Cardiac septum (tissue), 1 donor: ENCODE results near the gene MYH11. TPM values are rescaled to one million over a fixed set of nuclear protein-coding genes. Genes with fewer than 3 reads are reported as not detected.
"Not testable (repeated sequence)": the region's sequence is repeated elsewhere in the genome, so short reads cannot be mapped to it uniquely, and the experiment has no call there.

Source experiments
- DNase-seq: peaks from one replicate; pipeline ENCODE4 v3.0.0-alpha.2; 2020; ENCODE audit warnings: low spot score
- intact Hi-C: fragments of 100-400 bp; cut with DNase I; formaldehyde crosslinking; loops from one replicate; pipeline ENCODE4 v1.14.0; 2022
- total RNA-seq: library from RNA; stranded (reverse); fragmentation: NEBNext Ultra II Directional; extraction: Animal tissue kit (Norgen Biotek cat#: 25700); gene quantifications from one replicate; pipeline ENCODE4 v1.2.1, GENCODE V29; 2021
- donor health status: DM: no; HTN: no; CAD: no.

Gene MYH11
- total RNA-seq, 1 donor from 2014 or later: 62.2 TPM

- intact Hi-C loops: no loop called here
- no peak for DNase-seq
These were observed 116.9 kb downstream of the MYH11 start for GRCh38 chr16:15739950-15740349.

- intact Hi-C loops: no loop called here
- no peak for DNase-seq
These were observed 117.4 kb downstream of the MYH11 start for GRCh38 chr16:15739464-15739863.

GRCh38 chr16:15737140-15737644 lies 119.6 kb downstream of the MYH11 start:
- DNase-seq: no peak
- intact Hi-C loops: no loop called here

DNA sequence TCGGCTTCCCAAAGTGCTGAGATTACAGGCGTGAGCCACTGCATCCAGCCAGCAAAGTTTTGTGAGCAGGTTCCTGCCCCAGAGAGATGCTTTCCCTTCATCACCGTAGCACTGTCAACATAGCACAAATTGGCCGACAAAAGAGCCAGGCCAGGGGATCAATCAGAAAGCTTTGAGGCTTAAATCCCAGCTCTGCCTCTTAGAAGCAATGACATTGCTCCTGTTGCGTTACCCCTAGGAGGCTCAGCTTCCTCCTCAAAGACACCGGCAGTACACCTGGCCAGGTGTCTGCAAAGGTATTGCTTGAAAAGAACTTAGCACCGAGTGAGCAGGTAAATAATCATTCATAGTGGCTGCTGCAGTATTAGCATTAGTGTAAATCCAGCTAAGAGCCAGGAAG lies 120.3 kb downstream of the MYH11 start:
- DNase-seq: no peak
- intact Hi-C loops: no loop called here

- DNase-seq: no peak
- intact Hi-C loops: no loop called here
These were observed 121.2 kb downstream of the MYH11 start for GRCh38 chr16:15735610-15736009.

- no peak for DNase-seq
- intact Hi-C loops: no loop called here
These were observed 124.4 kb downstream of the MYH11 start for GRCh38 chr16:15732416-15732815.

DNA sequence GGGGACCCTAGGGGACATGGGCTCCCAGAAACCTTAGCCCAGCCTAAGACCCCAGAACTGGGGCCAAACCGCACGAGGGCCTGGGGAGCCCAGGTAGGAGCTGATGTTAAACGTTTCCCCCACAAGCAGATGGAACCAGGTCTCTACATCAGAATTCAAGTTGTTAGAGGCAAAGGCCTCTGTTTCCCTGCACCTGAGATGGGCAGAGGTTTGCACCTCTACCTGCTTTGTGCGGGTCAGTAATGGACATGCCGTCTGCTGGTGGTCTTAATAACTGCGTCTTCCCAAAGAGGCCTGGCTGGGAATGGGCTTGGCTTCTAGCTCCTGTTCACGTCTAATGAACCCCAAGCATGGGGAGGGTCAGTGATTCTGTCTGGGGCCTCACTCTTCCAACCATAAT lies 127.7 kb downstream of the MYH11 start:
- no peak for DNase-seq
- intact Hi-C loops: no loop called here

- intact Hi-C loops, DNase-seq: not testable (repeated sequence)
These were observed 129.1 kb downstream of the MYH11 start for GRCh38 chr16:15727697-15728096.

- no peak for DNase-seq
- intact Hi-C loops: no loop called here
These were observed 130.1 kb downstream of the MYH11 start for GRCh38 chr16:15726715-15727114.

DNA sequence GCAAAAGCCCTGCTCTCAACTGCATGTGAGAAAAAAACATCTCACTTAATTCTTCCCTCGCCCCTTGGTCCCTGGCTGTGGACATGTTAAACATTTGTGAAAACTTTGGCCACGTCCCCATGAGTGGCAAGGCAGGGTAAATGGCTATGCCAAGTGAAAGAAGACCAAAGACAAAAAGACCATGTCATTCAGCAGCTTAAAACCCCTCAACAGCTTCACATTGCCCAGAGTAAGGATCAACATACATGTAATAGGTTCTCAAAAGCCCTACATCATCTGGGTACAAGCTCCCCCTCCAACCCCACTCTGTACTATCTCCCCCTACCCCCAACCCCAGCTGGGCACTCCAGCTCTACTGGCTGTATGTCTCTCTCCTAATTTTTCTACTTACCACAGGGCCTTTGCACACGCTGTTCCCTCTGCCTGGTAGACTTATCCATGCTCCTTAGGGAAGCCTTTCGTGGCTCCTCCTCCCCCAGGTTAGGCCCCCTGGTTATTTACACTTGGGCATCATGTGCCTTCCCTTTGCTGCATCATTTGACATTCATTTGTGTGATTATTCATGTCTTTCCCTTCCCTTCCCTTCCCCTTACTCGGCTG lies 131.1 kb downstream of the MYH11 start:
- intact Hi-C loops: no loop called here
- DNase-seq: no peak

DNA sequence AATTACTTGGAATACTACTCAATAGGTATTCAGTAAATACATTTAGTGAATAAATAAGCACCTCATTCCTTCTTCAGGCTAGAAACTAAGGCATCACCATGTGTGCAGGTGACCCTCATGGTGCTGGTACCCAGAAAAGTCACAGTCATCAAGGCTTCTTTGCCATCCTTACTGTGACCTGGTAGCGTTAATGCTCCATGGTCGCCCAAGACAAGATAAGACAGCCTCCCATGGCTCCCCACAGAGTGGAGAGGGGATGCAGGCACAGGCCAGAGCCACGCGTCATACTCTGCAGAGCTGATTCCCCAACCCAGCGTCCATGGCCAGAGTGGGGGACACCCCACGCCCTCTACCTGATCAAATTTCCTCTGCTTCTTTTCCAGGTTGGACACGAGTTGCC lies 133.0 kb downstream of the MYH11 start:
- no peak for DNase-seq
- intact Hi-C loops: no loop called here

DNA sequence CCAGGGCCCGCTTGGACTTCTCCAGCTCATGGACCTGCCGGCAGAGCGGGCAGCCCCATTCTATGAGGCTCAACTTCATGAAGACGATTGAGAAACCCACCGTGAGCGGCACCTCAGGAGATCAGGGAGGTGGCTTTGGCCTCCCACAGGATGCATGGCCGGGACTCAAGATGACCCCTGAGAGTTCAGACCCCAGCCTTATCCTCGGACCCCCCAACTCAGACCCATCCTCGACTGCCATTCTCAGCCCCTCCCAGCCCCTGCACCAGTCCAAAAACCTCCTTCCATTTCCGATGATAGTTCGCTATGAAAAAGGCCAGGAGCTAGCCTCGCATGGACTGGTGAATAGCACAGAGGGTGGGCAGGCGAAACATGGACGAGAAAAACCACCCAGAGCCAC lies 135.8 kb downstream of the MYH11 start:
- no peak for DNase-seq
- intact Hi-C loops: no loop called here

DNA sequence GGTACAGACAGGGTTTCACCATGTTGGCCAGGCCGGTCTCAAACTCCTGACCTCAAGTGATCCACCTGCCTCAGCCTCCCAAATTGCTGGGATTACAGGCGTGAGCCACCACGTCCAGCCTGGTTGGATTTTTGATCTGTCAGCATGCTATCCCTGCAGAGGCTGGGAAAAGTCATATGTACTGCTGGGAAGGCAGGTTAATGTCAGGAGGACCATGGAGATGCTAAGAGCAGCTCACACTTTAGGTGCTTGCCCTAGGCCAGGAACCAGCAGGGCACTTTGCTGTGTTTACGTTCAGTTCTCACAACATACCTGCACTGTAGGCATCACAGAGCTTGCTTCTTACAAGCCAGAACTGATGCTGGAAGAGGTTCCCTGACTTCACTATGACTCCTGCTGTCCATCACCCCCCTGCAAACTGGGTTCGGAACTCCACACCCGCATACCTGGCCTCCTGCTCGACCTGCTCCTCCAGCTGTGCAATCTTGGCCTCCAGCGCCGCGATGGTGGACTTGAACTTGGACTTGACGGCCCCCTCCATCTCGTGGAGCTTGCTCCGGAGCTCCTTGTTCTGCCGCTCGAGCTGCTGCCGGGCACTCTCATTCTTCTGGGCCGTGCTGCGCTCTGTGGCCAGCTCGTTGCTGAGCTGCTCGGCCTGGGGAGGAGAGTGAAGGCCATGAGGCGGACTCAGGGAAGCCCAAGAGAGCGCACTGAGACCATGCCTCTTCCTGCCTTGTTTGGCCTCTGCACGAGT lies 140.0 kb downstream of the MYH11 start:
- no peak for DNase-seq
- intact Hi-C loops: no loop called here

DNA sequence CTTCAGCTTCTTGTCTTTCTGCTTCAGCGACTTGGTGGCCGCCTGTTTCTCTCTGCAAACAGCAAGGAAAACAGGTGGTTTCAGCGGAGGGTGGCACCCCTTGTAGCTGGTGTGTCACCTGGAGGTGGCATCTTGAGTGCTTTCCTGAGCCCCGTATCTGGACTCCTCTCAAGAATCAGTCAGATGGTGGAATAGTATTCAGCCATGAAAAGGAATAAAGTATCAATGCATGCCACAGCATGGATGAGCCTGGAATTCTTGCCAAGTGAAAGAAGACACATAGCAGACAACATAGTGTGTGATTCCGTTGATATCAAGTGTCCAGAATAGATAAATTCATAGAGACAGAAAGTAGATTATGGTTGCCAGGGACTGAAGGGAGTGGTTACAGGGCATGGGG lies 141.6 kb downstream of the MYH11 start:
- intact Hi-C loops: no loop called here
- DNase-seq: no peak

DNA sequence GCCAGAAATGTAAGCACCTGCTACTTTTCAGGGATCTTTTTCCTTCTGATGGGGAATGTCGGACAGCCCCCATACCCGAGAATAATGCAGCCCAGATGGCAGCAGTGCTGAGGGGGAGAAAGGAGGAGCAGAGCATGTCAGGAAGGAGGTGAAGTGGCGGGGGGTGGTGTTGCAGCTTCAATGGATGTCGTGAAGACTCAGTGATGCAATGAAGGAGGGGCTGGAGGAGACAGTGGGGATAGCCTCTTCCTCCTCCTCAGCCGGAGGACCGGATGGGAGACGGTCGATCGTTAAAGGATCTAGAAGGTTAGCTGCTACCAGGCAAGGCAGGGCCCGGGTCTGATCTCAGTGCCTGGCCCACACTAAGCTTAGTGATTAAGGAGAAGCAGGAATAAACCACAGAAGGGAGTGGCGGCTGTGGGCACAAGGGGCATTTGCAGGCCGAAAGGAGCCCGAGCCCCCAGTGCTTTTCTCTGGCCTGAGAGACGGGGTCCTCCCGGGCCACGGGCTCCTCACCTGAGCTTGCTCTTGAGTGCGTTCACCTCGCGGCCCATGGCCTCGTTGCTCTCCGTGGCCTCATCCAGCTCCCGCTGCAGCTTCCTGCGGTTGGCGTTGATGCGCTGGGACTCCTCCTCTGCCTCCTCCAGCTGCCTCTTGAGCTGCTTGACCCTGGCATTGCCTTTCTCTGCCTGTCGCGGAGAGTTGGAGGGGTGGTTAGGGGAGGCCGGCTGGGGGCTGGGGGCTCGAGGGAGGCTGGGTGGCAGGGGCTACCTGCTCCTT lies 142.2 kb downstream of the MYH11 start:
- intact Hi-C loops: no loop called here
- DNase-seq: no peak

GRCh38 chr16:15708997-15709396 lies 147.8 kb downstream of the MYH11 start:
- DNase-seq: no peak
- intact Hi-C loops: loop anchor here (10.0 kb wide), 1 partner anchor 284 kb away; no protein-coding TSS in a partner anchor

GRCh38 chr16:15708096-15708495 lies 148.7 kb downstream of the MYH11 start:
- DNase-seq: no peak
- intact Hi-C loops: loop anchor here (10.0 kb wide), 1 partner anchor 283 kb away; no protein-coding TSS in a partner anchor

DNA sequence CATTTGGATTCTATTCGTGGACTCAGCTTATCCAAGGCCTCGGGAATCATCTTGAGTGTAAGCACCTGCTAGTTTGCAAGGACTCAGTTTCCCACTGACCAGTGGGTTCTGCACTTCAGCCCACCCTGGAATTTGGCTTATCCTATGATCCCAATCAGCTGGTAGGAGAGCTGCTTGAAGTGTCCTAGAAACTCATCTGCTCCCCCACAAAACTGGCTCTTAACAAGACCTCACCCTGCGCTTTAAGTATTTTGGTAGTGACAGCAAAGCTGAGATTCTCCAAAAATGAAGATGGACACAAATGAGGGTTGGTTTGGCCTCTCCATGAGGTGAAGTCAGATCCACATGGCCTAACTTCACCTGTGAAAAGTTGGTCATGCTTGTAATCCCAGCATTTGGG lies 149.5 kb downstream of the MYH11 start:
- DNase-seq: no peak
- intact Hi-C loops: loop anchor here (10.0 kb wide), 1 partner anchor 283 kb away; no protein-coding TSS in a partner anchor

GRCh38 chr16:15705064-15705565 lies 151.7 kb downstream of the MYH11 start:
- intact Hi-C loops: loop anchor here (10.0 kb wide), 1 partner anchor 280 kb away; no protein-coding TSS in a partner anchor
- DNase-seq: no peak

- intact Hi-C loops: loop anchor here (5.0 to 10.0 kb wide), 2 partner anchors 57 to 280 kb away; no protein-coding TSS in a partner anchor
- DNase-seq: no peak
These were observed 152.3 kb downstream of the MYH11 start for GRCh38 chr16:15704545-15704987.
